HG02623 (cell line): Measurements from ENCODE around the gene EEIG1.
A peak's percentile ranks its signal among the peaks of the same experiment; 100 is the strongest.

Experiments
- ATAC-seq: cut with Tn5 transposase; IDR thresholded peaks from one replicate; pipeline ENCODE4 v1.9.1; 2021; ENCODE audit warnings: moderate library complexity; ENCODE audit not compliant: unreplicated experiment

The EEIG1 gene

GRCh38 chr9:127942216-127943010, 38.4 kb downstream of the EEIG1 start:
- no peak for ATAC-seq

- no peak for ATAC-seq
These were observed 38.9 kb downstream of the EEIG1 start for GRCh38 chr9:127941961-127942215.

DNA sequence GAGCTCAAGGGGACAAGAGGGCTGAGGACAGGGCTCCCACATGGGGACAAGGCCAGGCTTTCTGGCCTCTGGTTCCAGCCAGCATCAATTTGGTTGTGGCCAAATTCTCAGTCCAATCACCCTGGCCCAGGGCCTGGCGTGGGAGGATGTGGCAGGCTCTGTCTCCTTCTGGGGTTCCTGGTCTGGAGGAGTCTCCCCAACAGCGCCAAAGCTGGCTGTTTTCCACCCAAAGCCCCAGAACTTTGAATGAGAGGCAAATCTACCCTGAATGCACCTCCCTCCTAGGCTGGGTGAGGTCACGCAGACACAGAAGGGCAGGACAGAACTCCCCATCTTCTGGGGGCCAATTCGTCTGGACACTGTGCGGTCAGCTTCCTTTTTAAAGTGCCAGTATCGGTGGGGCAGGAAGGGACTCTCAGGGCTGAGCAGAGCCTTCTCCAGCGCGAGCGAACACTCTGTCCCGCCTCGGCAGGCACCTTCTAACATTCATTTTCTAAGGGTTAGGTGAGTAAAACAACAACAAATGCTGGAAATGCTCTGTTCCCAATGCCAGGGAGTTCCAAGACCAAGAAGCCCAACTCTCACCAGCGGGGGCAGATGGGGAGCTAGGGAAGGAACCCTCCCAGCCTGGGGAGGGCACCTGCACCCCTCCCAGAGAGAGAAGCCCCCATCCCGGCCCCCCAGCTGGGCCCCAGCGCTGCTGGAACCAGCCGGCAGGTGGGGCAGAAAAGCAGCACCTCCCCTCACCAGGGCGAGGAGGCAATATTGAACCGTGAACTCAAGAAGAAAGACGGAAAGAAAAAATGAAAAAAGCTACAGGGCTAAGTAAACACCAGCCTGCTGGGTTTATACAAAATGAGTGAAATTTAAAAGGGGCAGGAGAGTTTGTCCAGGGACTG, 39.5 kb downstream of the EEIG1 start:
- ATAC-seq: no peak

DNA sequence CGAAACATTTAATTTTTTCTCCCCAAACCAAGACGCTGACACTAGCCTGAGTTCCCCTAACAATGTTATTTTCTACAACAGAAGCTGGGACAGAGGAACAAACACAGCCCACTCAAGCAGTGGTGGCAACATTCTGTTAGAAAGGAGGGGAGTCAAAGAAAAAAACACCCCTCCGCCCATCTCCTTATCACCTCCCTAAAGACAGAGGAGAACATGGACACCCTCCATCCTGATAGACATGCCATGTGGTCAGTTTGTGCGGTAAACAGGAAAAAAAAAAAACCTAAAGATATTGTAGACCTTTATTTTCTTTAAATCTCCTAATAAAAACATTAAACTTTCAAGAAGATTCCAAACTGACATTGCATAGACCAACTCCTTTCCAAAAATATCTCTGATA, 40.2 kb downstream of the EEIG1 start:
- ATAC-seq: no peak

DNA sequence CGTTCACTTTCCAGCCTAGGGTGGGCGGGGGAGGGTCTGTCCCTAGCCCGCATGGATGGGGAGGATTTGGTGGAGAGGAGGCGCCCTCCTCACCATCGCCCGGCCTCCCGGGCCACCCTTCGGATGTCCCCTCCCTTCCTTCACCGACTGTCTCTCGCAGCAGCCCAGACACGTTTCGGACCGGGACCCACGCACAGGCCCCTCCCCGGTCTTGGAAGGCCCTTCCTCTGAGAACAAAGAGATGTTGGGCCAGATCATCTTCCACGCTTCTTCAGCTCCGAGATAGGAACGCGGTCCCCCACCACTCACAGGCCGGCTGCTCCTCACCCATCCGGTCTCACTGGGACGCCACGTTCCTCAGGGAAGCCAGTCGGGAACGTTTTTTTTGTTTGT, 42.5 kb downstream of the EEIG1 start:
- ATAC-seq: no peak

- peak; percentile 78 for ATAC-seq
These were observed 43.1 kb downstream of the EEIG1 start, which contains the start of gene DPM2 for GRCh38 chr9:127937388-127938297. TSS of gene DPM2 (minus strand) at chr9:127937854. CDS start at chr9:127937820, 34 bp downstream.

DNA sequence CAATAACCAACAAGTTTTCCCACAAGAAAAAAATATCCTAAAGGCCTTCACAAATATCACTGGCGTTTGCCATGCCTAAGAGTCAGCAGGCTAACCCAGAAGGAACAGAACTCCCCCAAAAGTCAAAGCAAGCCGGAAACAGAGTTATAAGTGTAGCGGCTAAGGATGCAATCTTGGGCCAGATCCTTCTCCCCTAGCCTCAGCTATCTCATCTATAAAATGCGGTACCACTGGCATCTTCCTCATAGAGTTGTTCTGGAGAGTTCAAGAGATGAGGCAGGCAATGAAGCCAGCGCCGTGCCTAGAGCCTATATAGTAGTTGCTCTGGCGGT, 43.8 kb downstream of the EEIG1 start:
- no peak for ATAC-seq

GRCh38 chr9:127936347-127936852, 44.4 kb downstream of the EEIG1 start:
- ATAC-seq: no peak

DNA sequence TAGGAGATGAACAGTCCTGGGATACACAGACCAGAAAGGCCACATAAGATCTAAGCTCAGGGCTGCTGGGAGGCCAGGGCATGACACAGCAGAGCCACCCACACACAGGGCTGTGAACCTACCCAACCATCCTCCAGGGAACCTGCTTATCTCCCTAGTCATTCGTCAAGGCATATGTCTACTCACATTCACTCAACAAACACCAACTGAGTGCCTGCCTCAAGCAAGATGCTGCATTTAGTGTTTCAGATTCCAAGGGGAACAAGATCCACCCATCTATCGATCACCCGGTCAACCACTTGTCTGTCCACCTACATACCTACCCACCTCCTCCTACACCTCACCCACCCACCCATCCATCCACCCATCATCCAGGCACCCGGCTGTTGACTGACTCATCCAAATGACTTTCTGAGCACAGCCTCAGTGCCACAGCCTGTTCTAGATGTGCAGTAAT, 45.0 kb downstream of the EEIG1 start:
- ATAC-seq: no peak

DNA sequence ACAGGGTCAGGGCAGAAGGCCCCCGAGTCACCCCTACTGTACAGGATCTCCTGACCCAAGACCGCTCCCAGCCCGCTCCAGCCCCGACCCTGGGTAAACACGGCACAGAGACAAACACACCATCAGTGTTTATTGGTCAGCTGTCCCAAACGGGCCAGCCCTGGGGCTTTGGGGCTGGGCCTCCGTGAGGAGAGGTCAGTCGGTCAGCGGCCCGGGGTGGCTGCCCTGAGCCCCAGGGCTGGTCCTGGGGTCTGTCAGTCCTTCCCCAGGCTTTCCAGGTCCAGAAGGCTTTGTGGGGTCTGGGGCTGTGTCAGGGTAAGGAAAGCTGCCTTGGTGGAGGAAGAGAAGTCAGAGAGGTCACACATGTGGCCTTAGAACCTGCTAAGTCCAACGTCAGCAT, 45.8 kb downstream of the EEIG1 start:
- no peak for ATAC-seq

- ATAC-seq: no peak
These were observed 46.5 kb downstream of the EEIG1 start for GRCh38 chr9:127934248-127934647.

DNA sequence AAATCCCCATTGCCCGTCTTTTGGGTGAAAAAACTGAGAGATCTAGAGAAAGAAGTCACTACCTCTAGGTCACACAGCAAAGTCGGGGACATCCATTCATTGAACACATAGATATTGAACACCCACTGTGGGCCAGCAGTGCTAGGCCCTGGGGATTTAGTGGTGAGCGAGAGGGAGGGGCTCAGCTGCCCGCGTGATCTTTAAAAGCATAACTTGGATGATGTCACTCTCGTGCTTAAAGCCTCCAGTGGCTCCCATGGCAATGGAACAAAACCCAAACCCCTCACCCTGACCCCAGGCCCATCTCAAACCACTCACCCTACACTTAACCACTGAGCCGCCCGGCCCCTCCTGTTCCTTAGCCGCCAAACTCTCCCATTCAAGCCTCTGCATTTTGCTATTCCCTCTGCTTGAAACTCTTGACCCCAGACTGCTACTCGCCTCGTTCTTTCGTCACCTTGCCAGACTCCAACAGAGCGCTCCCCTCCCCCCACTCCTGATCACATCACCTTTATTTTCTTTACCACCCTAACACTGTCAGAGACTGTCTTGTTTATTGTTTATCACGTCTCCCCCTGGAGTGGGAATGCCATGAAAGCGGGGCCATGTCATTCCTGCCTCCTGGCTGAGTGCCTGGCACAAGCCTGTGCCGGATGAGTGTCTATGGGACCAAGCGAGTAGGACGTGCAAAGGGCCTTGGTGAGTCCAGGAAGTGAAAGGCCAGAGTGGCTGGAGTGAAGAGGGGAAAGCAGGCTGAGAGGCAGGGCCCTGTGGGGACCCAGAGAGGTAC, 49.5 kb downstream of the EEIG1 start:
- no peak for ATAC-seq
